ENCODE data around the gene DUS1L.

DUS1L gene

GRCh38 chr17:82010575-82011525 is 54.8 kb downstream of the DUS1L start:
- no peak for DNase-seq

GRCh38 chr17:82009413-82009812 is 56.2 kb downstream of the DUS1L start:
- no peak for DNase-seq

DNA sequence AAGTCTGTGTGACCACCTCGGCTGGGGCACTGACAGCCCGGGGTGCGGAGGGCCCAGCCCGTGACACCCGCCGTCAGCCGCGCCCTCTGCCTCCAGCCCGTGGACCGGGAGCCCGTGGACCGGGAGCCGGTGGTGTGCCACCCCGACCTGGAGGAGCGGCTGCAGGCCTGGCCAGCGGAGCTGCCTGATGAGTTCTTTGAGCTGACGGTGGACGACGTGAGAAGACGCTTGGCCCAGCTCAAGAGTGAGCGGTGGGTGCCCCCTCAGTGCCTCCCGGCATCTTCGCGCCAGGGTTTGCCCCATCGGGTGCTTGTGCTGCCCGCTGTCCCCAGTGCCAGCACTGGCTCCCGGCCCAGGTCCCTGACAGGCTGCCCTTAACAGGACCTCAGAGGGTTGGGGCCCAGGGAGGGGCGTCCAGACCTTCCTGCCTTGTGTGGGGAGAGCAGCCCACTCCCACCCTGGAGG is 56.6 kb downstream of the DUS1L start:
- no peak for DNase-seq

GRCh38 chr17:82008258-82008940 is 57.2 kb downstream of the DUS1L start:
- DNase-seq = no peak
